ENCODE results near the gene PADI4.

Gene PADI4

GRCh38 chr1:17307946-17308345 is at the start of gene PADI4:
Gene PADI4, plus strand, starts transcription at chr1:17308197. Its CDS starts 26 bp downstream, at chr1:17308223.
- DNase-seq (ENCODE audit: low read depth in 2 of 2): no peak

GRCh38 chr1:17258758-17259130 is 49.3 kb upstream of the PADI4 start:
- no peak for DNase-seq (ENCODE audit: low read depth in 2 of 2)

GRCh38 chr1:17259233-17259873 is 48.6 kb upstream of the PADI4 start:
- DNase-seq (ENCODE audit: low read depth in 2 of 2): no peak

GRCh38 chr1:17260264-17260663 is 47.7 kb upstream of the PADI4 start:
- DNase-seq (ENCODE audit: low read depth in 2 of 2): no peak

GRCh38 chr1:17260738-17261137 is 47.3 kb upstream of the PADI4 start:
- DNase-seq (ENCODE audit: low read depth in 2 of 2): no peak

GRCh38 chr1:17263936-17264335 is 44.1 kb upstream of the PADI4 start:
- DNase-seq (ENCODE audit: low read depth in 2 of 2): no peak

- no peak for DNase-seq (ENCODE audit: low read depth in 2 of 2)
These were observed 43.5 kb upstream of the PADI4 start for GRCh38 chr1:17264470-17264869.

- no peak for DNase-seq (ENCODE audit: low read depth in 2 of 2)
These were observed 42.8 kb upstream of the PADI4 start for GRCh38 chr1:17265162-17265561.

GRCh38 chr1:17265950-17266349 is 42.0 kb upstream of the PADI4 start:
- DNase-seq (ENCODE audit: low read depth in 2 of 2): no peak

GRCh38 chr1:17270891-17271765 is 36.9 kb upstream of the PADI4 start:
- no peak for DNase-seq (ENCODE audit: low read depth in 2 of 2)

GRCh38 chr1:17272066-17272465 is 35.9 kb upstream of the PADI4 start:
- DNase-seq (ENCODE audit: low read depth in 2 of 2): no peak

GRCh38 chr1:17272646-17273045 is 35.4 kb upstream of the PADI4 start:
- no peak for DNase-seq (ENCODE audit: low read depth in 2 of 2)

GRCh38 chr1:17273096-17273495 is 34.9 kb upstream of the PADI4 start:
- no peak for DNase-seq (ENCODE audit: low read depth in 2 of 2)

- DNase-seq (ENCODE audit: low read depth in 2 of 2): peak in 1 of 2 experiments; percentile 11
These were observed 33.5 kb upstream of the PADI4 start for GRCh38 chr1:17274186-17275170.

GRCh38 chr1:17276568-17276967 is 31.4 kb upstream of the PADI4 start:
- DNase-seq (ENCODE audit: low read depth in 2 of 2): no peak

- no peak for DNase-seq (ENCODE audit: low read depth in 2 of 2)
These were observed 30.4 kb upstream of the PADI4 start for GRCh38 chr1:17277511-17278159.

GRCh38 chr1:17278996-17279830 is 28.8 kb upstream of the PADI4 start:
- DNase-seq (ENCODE audit: low read depth in 2 of 2): no peak

- no peak for DNase-seq (ENCODE audit: low read depth in 2 of 2)
These were observed 27.6 kb upstream of the PADI4 start for GRCh38 chr1:17280436-17280835.

GRCh38 chr1:17280894-17281293 is 27.1 kb upstream of the PADI4 start:
- DNase-seq (ENCODE audit: low read depth in 2 of 2): no peak

- DNase-seq (ENCODE audit: low read depth in 2 of 2): no peak
These were observed 26.2 kb upstream of the PADI4 start for GRCh38 chr1:17281775-17282181.

- DNase-seq (ENCODE audit: low read depth in 2 of 2): no peak
These were observed 25.2 kb upstream of the PADI4 start for GRCh38 chr1:17282836-17283235.
